HepG2 (cell line): ENCODE results near the gene IFT43.

ENCODE experiments used
- CBFB ChIP-seq: sonication (generic); formaldehyde crosslinking; IDR thresholded peaks from 2 replicates; pipeline ENCODE4 v1.4.0; 2020; ENCODE audit warnings: missing genetic modification reagents
- GATA4 ChIP-seq: sonication (generic); IDR thresholded peaks from 2 replicates; pipeline ENCODE4 v1.6.1; 2016; ENCODE audit warnings: antibody characterized with exemption, low read depth, borderline replicate concordance
- HCFC1 ChIP-seq: fragments of 150-350 bp; IDR thresholded peaks from 2 replicates; pipeline ENCODE4 v1.6.1; 2014; ENCODE audit warnings: low read depth, low read length
- JUND ChIP-seq: sonication (generic); formaldehyde crosslinking; IDR thresholded peaks from 2 replicates; pipeline ENCODE4 v1.8.0; 2022; ENCODE audit warnings: mild to moderate bottlenecking, missing genetic modification reagents
- NFRKB ChIP-seq: fragments of 450-650 bp; IDR thresholded peaks from 2 replicates; pipeline ENCODE4 v1.6.1; 2017
- POLR2A ChIP-seq, 2 experiments: IDR thresholded peaks; 2 replicates each; pipeline ENCODE4 v1.6.1; 2011; ENCODE audit warnings: low read depth in 2 of 2, low read length in 2 of 2, mild to moderate bottlenecking in 1 of 2, moderate library complexity in 1 of 2; ENCODE audit not compliant: insufficient read depth in 1 of 2
- YY1 ChIP-seq: IDR thresholded peaks from 2 replicates; pipeline ENCODE4 v1.6.1; 2011; ENCODE audit warnings: low read length, low read depth, moderate library complexity, mild to moderate bottlenecking; ENCODE audit not compliant: insufficient read depth, insufficient replicate concordance
- ZEB1 ChIP-seq: IDR thresholded peaks from 2 replicates; pipeline ENCODE4 v1.6.1; 2012; ENCODE audit warnings: mild to moderate bottlenecking, low read depth, inconsistent platforms; ENCODE audit not compliant: insufficient replicate concordance
- ZIK1 ChIP-seq: sonication (generic); formaldehyde crosslinking; IDR thresholded peaks from 2 replicates; pipeline ENCODE4 v1.5.0; 2020; ENCODE audit warnings: mild to moderate bottlenecking, low read depth, missing genetic modification reagents, borderline replicate concordance
- ZNF317 ChIP-seq: sonication (generic); formaldehyde crosslinking; IDR thresholded peaks from 2 replicates; pipeline ENCODE4 v1.5.0; 2020; ENCODE audit warnings: mild to moderate bottlenecking, missing genetic modification reagents
- TF ChIP-seq, protein P1 (sequence below): sonication (generic); formaldehyde crosslinking; IDR thresholded peaks from 2 replicates; pipeline ENCODE4 v1.9.0; 2021; ENCODE audit warnings: missing genetic modification reagents, borderline replicate concordance
- TF ChIP-seq, protein P2 (sequence below): sonication (generic); formaldehyde crosslinking; IDR thresholded peaks from 2 replicates; pipeline ENCODE4 v1.5.0; 2020; ENCODE audit warnings: mild to moderate bottlenecking, missing genetic modification reagents, moderate library complexity
- TF ChIP-seq, protein P3 (sequence below): sonication (generic); formaldehyde crosslinking; IDR thresholded peaks from 2 replicates; pipeline ENCODE4 v1.8.0; 2022; ENCODE audit warnings: mild to moderate bottlenecking, missing genetic modification reagents, moderate library complexity

DNA sequence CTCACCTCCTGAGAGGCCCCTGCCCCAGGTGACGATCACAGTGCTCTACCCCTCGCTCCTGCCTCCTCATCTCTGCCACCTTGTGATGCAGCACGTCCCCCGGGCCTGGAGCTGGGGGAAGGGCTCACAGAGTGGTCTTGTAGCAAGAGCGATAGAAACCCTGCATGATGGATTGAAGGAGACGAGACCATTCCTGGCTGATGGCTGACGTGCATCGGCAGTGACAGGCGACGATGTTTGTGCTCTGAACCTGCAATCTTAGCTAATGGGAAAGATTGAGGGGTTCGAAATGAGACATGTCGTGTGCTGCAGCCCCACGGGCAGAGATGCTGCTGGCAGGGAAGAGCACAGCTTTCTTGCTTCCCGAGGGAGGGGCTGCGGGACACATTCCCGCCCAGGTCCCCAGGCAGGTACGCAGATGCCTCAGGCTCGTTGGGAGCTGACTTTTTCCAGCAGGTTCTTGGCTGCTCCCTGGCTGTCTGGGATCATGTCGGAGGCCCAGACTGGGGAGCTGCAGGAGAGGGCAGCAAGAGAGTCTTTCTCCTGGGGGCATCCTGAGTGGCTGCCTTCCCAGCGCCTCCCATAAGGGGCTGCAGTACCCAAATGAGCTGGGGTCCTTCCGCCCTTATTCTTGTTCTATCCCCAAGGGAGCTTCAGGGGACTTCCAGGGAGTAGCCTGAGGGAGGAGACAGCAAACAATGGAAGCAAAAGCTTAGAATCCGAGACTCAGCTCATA is 127.5 kb downstream of the IFT43 start:
- no peak for TF ChIP-seq ZIK1 (CRISPR knock-in tag)
- TF ChIP-seq, protein P1, sequence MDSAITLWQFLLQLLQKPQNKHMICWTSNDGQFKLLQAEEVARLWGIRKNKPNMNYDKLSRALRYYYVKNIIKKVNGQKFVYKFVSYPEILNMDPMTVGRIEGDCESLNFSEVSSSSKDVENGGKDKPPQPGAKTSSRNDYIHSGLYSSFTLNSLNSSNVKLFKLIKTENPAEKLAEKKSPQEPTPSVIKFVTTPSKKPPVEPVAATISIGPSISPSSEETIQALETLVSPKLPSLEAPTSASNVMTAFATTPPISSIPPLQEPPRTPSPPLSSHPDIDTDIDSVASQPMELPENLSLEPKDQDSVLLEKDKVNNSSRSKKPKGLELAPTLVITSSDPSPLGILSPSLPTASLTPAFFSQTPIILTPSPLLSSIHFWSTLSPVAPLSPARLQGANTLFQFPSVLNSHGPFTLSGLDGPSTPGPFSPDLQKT (CRISPR knock-in tag): no peak
- TF ChIP-seq, protein P2, sequence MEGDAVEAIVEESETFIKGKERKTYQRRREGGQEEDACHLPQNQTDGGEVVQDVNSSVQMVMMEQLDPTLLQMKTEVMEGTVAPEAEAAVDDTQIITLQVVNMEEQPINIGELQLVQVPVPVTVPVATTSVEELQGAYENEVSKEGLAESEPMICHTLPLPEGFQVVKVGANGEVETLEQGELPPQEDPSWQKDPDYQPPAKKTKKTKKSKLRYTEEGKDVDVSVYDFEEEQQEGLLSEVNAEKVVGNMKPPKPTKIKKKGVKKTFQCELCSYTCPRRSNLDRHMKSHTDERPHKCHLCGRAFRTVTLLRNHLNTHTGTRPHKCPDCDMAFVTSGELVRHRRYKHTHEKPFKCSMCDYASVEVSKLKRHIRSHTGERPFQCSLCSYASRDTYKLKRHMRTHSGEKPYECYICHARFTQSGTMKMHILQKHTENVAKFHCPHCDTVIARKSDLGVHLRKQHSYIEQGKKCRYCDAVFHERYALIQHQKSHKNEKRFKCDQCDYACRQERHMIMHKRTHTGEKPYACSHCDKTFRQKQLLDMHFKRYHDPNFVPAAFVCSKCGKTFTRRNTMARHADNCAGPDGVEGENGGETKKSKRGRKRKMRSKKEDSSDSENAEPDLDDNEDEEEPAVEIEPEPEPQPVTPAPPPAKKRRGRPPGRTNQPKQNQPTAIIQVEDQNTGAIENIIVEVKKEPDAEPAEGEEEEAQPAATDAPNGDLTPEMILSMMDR (CRISPR knock-in tag): no peak
- TF ChIP-seq HCFC1: no peak
- no peak for TF ChIP-seq ZNF317 (CRISPR knock-in tag)
- no peak for TF ChIP-seq POLR2A (IDR thresholded peaks at IDR 0.05; ENCODE audit: insufficient read depth in 1 of 2, low read depth in 2 of 2, low read length in 2 of 2)
- TF ChIP-seq YY1: no peak
- TF ChIP-seq, protein P3, sequence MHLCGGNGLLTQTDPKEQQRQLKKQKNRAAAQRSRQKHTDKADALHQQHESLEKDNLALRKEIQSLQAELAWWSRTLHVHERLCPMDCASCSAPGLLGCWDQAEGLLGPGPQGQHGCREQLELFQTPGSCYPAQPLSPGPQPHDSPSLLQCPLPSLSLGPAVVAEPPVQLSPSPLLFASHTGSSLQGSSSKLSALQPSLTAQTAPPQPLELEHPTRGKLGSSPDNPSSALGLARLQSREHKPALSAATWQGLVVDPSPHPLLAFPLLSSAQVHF (CRISPR knock-in tag): no peak
- TF ChIP-seq JUND (CRISPR knock-in tag): no peak
- TF ChIP-seq NFRKB: no peak
- no peak for TF ChIP-seq GATA4
- no peak for TF ChIP-seq CBFB (CRISPR knock-in tag)
- no peak for TF ChIP-seq ZEB1
